Stomach smooth muscle (tissue), 2 donors: ENCODE results near the gene NEDD4.

Source experiments
- H3K27ac ChIP-seq: one replicate; pipeline ENCODE4 v1.7.0; 2013; ENCODE audit warnings: mild to moderate bottlenecking, low read length, inconsistent platforms
- H3K27me3 ChIP-seq, 2 donors: one replicate each; pipeline ENCODE4 v1.7.0; 2013; ENCODE audit warnings: low read length in 2 of 2; ENCODE audit not compliant: insufficient read depth in 2 of 2, control insufficient read depth in 1 of 2
- H3K36me3 ChIP-seq, 2 donors: one replicate each; pipeline ENCODE4 v1.7.0; 2013; ENCODE audit warnings: low read length in 2 of 2; ENCODE audit not compliant: control insufficient read depth in 2 of 2, insufficient read depth in 2 of 2
- H3K4me1 ChIP-seq: one replicate; pipeline ENCODE4 v1.7.0; 2013; ENCODE audit warnings: low read length; ENCODE audit not compliant: control insufficient read depth, insufficient read depth
- H3K4me3 ChIP-seq, 2 donors: one replicate each; pipeline ENCODE4 v1.7.0; 2013; ENCODE audit warnings: low read length in 2 of 2
- H3K9ac ChIP-seq, 2 donors: one replicate each; pipeline ENCODE4 v1.7.0; 2013; ENCODE audit warnings: low read length in 2 of 2, mild to moderate bottlenecking in 1 of 2
- H3K9me3 ChIP-seq, 2 donors: one replicate each; pipeline ENCODE4 v1.7.0; 2013; ENCODE audit warnings: low read length in 2 of 2; ENCODE audit not compliant: control insufficient read depth in 2 of 2
- donor health status: healthy.
- donor health status: Pancreatic carcinoma.

NEDD4 gene

DNA sequence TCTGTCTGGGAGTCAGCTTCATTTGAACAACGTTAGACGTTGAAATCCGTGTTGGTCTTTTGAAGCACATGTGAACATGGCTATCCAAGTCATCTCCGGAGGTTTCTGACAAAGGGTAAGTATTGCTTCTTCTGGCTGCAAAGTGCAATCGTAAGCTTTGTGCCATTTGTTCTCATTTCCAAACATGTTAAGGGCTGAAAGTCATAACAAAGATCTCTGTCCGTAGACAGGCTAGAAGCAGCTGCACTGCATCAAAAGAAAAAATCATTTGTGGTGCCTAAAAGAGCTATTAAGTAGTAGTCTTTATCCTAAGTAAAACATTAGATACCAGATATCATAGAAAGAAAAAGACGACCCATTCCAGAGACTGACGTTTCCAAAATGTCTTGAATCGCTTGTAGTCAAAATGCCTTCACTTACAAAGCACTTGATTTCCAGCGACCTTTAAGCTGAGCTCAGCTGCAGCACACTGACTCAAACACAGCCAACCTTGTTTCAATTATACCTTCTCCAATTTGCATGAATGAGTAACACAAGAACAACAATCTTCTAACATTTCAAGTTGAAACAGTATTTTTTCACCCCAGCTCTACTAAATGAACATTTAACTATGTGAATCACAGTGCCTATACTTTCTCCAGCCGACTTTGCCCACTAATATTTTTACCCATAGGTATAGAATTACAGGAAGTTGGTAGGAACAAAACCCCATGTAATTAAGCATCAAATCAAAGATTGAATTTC is 76.6 kb downstream of the NEDD4 start:
- Histone ChIP-seq H3K27ac (no peak overlapping the region), H3K9me3 (no peaks in the 10 kb centered on the region), H3K9ac (no peak overlapping the region), H3K36me3 (no peaks in the 10 kb centered on the region), H3K4me1 (no peaks in the 10 kb centered on the region), H3K4me3 (peak overlapping the region; percentile 0 to 30), H3K27me3 (no peaks in the 10 kb centered on the region)

DNA sequence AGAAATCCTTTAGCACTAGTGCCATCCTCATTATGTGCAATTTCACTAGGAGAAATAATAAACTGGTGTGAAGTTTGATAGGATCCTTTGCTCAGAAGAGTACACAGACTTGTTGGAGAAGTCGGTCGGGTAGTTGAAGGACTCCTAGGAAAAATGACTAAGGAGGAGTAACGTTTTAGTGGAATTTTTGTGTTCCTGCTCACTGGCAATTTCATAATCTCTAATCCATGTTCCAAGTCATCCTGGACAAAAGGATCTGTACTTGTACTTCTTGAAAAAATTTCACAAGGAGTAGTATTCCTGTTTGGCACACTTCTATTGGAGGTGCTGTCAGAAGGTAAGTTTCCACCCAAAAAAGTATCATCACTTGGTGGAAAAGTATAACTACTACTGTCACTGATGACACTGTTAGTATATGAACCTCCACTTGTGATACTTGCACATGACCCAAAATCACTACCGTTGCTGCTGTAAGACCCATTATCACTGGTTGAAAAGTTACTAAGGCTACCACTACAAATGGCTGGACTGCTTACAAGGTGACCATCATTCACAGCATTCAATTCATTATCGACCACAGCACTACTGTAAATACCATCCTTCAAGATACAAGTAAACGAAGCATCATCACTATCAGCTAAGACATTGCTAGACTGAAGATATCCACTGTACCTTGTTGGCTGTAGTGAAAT is 77.4 kb downstream of the NEDD4 start:
- no peaks in the 10 kb centered on the region for H3K36me3 ChIP-seq
- H3K9ac ChIP-seq: no peak overlapping the region
- no peaks in the 10 kb centered on the region for H3K27me3 ChIP-seq
- peak overlapping the region; percentile 0 to 30 for H3K4me3 ChIP-seq
- H3K9me3 ChIP-seq: no peaks in the 10 kb centered on the region
- no peak overlapping the region for H3K27ac ChIP-seq
- no peaks in the 10 kb centered on the region for H3K4me1 ChIP-seq

DNA sequence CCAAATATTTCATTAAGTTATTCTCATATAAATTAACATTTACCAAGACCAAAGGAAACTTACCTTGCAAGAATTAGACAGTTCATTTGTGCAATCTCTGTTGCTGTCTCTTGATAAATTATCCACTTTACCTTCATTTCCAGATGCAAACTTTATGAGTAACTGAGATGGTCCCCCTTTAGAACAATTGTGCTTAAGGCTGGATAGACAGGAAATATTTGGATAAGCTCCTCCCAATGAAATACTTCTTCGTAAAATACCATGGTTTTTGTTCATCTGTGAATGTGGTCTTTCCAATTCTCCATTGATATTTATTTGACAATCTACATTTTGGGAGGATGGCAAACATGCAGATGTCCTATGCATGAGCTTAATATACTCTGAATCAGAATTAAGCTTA is 78.2 kb downstream of the NEDD4 start:
- Histone ChIP-seq H3K9ac (no peak overlapping the region), H3K36me3 (no peaks in the 10 kb centered on the region), H3K27me3 (no peaks in the 10 kb centered on the region), H3K9me3 (no peaks in the 10 kb centered on the region), H3K4me3 (no peak overlapping the region), H3K27ac (no peak overlapping the region), H3K4me1 (no peaks in the 10 kb centered on the region)

DNA sequence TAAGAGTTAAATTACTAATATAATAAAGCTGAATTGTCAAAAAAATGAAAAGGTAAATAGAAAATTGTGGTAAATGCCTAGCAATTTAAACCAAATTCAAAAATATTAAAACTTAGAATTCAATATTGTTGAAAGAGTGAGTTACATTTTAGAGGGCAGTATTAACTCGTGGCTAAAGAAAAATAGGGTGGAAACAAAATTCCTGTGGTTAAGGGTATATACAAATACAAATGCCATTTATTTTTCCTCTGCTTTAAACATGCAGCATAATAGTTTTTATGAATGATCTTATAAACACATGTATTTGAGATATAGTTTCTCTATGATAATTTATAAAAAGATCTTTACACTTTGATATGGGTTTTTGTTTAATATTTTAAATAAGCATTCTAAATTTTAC is 79.0 kb downstream of the NEDD4 start:
- Histone ChIP-seq H3K27me3 (no peaks in the 10 kb centered on the region), H3K9me3 (no peaks in the 10 kb centered on the region), H3K36me3 (no peaks in the 10 kb centered on the region), H3K4me1 (no peaks in the 10 kb centered on the region), H3K4me3 (no peak overlapping the region), H3K9ac (no peak overlapping the region), H3K27ac (no peak overlapping the region)

DNA sequence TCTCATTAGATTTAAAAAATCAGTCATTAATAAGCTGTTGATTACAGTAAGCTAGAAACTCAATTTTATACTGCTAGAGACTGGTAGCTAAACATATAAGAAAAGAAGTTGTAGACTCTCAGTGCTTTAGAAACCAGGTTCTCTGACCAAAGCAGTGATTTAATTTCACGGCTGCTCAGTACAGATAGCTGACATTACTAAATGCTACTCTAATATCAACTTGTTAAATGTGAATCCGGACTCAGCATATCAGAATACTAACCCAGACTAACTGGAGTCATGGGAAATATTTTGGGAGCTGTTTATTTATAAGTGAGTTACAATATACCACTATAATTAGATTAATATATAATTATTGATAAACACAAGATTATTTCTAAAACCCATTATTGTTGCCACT is 80.4 kb downstream of the NEDD4 start:
- no peaks in the 10 kb centered on the region for H3K27me3 ChIP-seq
- H3K9ac ChIP-seq: no peak overlapping the region
- no peak overlapping the region for H3K4me3 ChIP-seq
- H3K36me3 ChIP-seq: no peaks in the 10 kb centered on the region
- no peaks in the 10 kb centered on the region for H3K9me3 ChIP-seq
- H3K27ac ChIP-seq: no peak overlapping the region
- H3K4me1 ChIP-seq: no peaks in the 10 kb centered on the region

DNA sequence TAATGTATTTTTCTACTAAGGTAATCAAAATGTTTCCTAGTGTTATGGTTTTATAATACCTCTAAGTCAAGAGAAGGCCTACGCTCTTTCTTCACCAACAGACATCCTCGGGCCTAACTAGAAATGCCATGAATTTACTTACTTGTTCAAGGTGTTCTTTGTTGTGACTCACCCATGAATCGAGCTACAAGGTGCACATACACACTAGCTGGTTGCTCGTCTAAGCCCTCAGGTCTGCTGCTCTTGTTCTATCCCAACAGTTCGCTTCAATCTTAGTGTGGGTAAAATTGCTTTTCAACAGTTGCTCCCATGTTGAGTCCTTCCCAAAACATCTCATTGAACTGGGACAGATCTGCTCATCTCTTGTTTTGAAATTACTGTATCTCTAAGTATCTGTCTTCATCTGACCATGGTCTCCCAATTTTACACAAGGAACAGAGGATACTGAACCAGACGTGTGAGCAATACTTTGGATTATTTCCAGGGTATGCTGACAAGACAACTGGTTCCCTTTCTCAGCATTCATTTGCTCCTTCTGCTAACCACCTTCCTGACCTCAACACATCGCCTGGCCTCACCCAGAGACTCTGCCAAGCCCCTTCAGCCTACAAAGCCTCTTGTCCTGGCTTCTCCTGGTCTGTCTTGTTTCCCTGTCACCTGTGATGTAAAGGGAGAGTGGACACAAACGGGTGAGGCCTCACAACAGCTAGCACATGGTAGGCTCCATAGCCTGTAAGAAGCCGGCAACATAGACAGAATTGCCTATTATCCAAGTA is 84.2 kb downstream of the NEDD4 start:
- Histone ChIP-seq H3K4me3 (no peak overlapping the region), H3K36me3 (no peaks in the 10 kb centered on the region), H3K9ac (no peak overlapping the region), H3K9me3 (no peaks in the 10 kb centered on the region), H3K4me1 (no peaks in the 10 kb centered on the region), H3K27ac (no peak overlapping the region), H3K27me3 (no peaks in the 10 kb centered on the region)

DNA sequence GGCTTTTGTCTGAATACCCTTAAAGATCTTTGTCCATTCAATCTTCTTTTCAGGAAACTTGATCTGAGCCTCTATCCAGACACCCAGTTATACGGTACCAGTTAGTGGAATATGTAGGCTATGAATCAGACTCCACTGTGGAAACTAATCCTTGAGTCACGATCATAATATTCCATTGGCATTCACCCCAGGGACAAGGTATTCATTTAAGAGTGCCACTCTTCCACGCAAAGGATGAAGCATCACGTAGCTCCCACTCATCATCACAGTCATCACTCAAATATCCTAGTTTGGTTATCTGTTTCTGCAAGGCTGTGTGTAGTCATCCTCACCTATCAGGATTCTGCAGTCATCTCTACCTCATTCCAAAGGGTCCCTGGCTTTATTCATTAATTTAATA is 85.6 kb downstream of the NEDD4 start:
- H3K4me1 ChIP-seq: no peaks in the 10 kb centered on the region

DNA sequence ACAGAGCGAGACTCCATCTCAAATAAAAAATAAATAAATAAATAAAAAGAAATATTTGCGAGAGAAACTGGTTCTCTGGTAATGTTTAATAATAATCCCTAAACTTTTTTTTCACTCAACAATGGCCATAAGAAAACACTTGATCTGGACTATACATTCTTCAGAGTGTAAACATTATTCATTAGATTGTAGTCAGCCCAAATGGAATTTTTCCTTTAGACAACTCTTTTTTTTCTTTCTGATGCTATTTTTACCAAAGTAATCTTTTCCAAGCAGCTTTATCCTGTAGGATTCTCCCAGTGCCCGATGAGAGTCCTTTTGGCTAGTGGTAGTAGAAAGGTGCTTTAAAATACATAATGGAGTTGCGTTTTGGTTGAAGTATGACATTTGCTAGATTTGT is 90.4 kb downstream of the NEDD4 start:
- Histone ChIP-seq H3K27me3 (no peaks in the 10 kb centered on the region), H3K36me3 (no peaks in the 10 kb centered on the region), H3K4me1 (no peaks in the 10 kb centered on the region), H3K9me3 (no peaks in the 10 kb centered on the region), H3K9ac (no peak overlapping the region), H3K27ac (no peak overlapping the region), H3K4me3 (no peak overlapping the region)

More for the DNA sequence above, 85.6 kb downstream of the NEDD4 start:
- H3K9me3 ChIP-seq: no peaks in the 10 kb centered on the region
- H3K36me3 ChIP-seq: no peaks in the 10 kb centered on the region
- H3K9ac ChIP-seq: no peak overlapping the region
- no peaks in the 10 kb centered on the region for H3K27me3 ChIP-seq
- H3K27ac ChIP-seq: no peak overlapping the region
- H3K4me3 ChIP-seq: no peak overlapping the region

DNA sequence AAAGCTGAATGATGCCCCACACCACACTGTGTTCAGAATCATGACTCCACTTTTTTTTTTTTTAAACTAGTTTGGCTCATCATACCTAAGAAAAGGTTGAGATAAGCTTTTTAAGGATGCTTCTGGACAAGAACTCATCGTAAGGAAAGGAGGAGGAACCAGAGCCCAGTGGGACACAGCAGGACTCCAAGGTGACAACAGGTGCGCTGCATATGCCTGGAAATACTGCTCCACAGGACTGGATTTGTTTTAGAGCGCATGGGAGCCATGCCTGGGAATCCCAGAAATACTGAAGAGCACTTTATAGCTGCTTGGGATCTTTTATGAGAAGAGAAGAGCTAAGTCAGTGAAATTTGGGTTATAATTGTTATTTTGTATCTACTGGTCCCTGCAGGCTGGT is 93.4 kb downstream of the NEDD4 start:
- no peaks in the 10 kb centered on the region for H3K4me1 ChIP-seq
- no peak overlapping the region for H3K27ac ChIP-seq

DNA sequence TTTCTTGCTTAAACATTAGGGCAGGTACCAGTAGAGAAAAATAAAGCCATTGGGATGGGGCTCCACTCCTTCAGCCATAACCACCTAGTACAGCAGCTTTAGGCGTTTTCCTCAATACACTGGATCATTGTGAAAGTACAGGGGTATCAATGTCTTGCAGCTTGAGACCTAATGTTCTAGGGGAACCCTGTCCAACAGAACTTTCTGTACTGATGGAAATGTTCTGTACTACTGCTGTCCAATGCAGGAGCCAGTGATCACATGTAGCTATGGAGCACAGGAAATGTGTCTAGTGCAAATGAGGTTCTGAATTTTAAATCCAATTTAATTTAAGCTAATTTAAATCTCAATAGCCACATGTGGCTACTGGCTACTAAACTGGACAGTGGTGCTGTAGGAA is 93.9 kb downstream of the NEDD4 start:
- Histone ChIP-seq H3K9me3 (no peaks in the 10 kb centered on the region), H3K4me1 (no peaks in the 10 kb centered on the region), H3K27me3 (no peaks in the 10 kb centered on the region), H3K36me3 (no peaks in the 10 kb centered on the region), H3K9ac (no peak overlapping the region), H3K4me3 (no peak overlapping the region), H3K27ac (no peak overlapping the region)

More for the DNA sequence above, 93.4 kb downstream of the NEDD4 start:
- Histone ChIP-seq H3K4me3 (no peak overlapping the region), H3K9me3 (no peaks in the 10 kb centered on the region), H3K27me3 (no peaks in the 10 kb centered on the region), H3K9ac (no peak overlapping the region), H3K36me3 (no peaks in the 10 kb centered on the region)
